LNCAP (cell line): ENCODE results near the gene RRM1.

ENCODE experiments used
- CTCF ChIP-seq: fragments of 450-650 bp; IDR thresholded peaks from 2 replicates; pipeline ENCODE4 v1.5.1; 2017; ENCODE audit warnings: mild to moderate bottlenecking

Gene RRM1

DNA sequence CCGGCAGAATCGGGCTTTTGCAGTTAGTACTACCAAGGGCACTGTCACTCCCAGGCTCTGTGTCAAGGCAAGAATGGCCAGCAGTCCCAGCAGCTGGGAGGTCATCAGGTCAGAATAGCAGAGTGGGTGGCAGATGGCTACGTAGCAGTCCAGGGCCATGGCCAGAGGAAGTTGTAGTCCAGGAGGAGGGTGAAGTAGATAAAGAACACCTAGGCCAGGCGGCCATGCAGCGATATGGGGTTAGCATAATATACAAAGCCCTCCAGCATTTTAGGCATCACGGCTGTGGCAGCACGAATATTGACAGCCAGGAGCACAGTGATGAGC is 52.1 kb downstream of the RRM1 start:
- TF ChIP-seq CTCF, result no peak

- no peak for TF ChIP-seq CTCF
These were observed 59.9 kb downstream of the RRM1 start for GRCh38 chr11:4154503-4154902.

DNA sequence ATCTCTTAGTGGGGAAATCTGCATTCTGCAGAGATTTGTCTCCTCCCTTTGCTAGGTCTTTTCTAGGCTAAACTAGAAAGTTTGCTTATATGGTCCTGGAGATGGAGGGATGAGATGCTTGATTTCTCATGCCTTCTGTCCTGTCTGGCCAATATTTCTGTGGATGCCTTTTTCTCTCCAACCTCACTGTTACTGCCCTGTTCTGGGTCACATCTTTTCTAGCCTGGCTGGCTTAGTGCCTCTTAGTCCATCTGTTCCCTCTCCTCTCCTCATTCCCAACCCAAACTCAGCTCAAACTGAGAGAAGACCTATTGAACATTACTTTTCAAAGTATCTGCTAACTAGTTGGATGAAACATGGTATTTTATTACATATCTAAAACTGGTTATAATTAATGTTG is 62.0 kb downstream of the RRM1 start:
- no peak for TF ChIP-seq CTCF

DNA sequence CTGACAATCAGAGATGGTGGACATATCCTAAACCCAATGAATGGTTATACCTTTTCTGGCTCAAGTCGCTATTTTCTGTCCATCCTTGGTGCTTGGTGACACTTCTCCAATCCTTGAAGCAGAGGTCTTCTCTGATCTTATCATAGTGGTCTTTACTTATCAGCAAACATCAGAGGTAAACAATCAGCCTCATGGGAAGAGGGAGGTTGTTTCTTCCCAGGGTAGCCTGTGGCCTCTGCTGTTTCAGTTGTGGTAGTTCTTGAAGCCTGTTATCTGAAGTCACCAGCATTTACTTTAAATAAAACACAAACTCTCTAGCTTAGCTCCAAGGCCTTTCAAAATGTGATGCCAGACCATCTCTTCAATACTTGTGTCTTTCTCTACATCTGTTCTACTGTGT is 66.7 kb downstream of the RRM1 start:
- no peak for TF ChIP-seq CTCF

DNA sequence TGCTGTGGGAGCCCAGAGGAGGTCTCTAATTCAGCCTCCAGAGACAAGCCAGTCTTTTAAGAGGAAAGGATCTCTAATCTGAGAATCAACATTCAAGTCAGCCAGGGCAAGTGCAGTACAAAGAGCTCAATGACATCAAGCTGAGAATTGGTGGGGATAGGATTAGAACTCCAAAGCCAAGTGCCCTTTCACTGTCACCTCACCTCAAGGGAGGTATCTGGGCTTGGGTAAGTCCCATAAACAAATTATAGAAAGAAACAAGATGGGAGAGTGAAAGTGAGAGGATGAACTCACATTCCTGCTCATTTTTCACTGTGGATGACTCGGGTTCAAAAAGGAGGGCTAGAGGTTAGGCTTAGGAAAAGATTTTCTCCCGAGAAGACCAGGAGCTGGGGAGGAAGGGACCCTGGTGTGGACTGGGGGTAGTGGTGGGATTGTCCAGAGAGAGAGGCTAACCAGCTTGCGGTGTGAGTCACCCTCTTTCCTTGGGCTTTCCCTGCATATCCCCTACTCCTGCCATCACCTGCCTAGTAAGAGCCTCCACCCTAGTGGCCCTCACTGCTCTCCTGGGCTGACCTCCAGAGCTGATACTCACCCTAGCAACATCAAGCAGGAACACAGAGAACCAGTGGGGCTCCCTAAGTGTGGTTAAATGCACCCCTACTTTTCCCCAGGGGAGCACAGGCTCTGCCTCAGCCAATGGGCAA is 70.4 kb downstream of the RRM1 start:
- TF ChIP-seq CTCF, result no peak

- no peak for TF ChIP-seq CTCF
These were observed 72.7 kb downstream of the RRM1 start for GRCh38 chr11:4167292-4167691.

DNA sequence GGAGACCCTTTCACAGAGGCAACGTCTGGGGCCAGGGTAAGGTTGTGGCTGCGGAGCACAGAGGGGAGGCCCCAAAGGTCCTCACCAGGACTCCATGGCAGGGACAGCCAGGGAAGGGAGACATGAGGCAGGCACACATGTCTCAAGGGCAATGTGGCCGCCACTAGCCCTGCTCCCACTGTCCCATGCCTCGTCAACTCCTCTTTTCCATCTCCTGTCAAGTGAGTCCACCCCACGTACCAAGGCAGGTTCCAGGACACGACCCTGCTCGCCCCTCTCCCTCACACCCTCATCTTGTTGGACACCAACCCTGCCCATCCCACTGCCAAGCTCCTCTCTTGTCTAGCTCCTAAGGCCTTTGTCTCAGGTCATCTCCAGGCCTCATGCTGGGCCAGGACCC is 73.2 kb downstream of the RRM1 start:
- TF ChIP-seq CTCF, result no peak
